NCI-H2081 treated with DMSO at 0.1 percent for 48 hours (cell line): ENCODE results near the gene PACSIN2.

ENCODE experiments used
- DNase-seq: peaks from one replicate; lab custom pipeline; 2025; lab: John Stamatoyannopoulos, UW

The PACSIN2 gene

DNA sequence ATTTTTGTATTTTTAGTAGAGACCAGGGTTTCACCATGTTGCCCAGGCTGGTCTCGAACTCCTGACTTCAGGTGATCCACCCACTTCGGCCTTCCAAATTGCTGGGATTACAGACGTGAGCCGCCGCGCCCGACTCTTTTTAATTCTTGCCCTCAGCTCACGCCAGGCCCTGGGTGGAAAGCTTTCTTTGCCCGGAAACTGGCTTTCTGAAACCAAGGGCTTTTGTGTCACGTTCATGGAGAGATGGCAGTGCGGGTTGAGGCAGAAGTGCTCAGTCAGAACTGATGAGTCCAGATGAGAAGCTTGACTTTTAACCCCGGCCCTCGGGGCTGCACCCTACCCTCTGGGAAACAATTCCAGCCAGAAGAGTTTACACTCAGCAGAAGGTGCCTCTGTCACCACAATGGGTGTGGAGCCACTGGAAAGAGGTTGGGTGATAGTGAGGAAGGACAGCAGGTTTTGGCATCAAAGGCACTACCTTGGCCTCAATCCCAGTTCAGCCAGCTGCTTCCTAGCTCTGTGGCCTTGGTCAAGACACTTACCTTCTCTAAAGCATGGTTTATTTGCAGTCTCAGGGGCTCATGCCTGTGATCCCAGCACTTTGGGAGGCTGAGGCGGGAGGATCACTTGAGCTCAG, 157.0 kb downstream of the PACSIN2 start:
- no peak for DNase-seq

GRCh38 chr22:42856865-42857704, 157.9 kb downstream of the PACSIN2 start, which contains the start of gene ARFGAP3:
Gene ARFGAP3 (minus strand): TSS chr22:42857273. CDS start chr22:42857182, 91 bp downstream.
- no peak for DNase-seq

GRCh38 chr22:42856179-42856864, 158.6 kb downstream of the PACSIN2 start:
- DNase-seq, result no peak

GRCh38 chr22:42855721-42856120, 159.2 kb downstream of the PACSIN2 start:
- no peak for DNase-seq

DNA sequence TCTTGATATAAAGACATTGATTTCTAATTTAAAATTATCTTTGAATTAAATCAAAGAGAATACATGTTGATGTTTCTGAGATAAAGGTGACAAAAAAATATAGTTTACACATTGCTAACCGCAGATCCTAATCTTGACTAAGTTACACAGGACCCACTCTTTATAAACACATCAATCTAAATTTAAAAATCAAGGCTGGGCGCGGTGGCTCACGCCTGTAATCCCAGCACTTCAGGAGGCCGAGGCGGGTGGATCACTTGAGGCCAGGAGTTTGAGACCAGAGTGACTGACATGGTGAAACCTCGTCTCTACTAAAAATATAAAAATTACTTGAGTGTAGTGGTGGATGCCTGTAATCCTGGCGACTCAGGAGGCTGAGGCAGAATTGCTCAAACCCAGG, 159.7 kb downstream of the PACSIN2 start:
- DNase-seq, result no peak

- no peak for DNase-seq
Observed at GRCh38 chr22:42848941-42849550, 165.9 kb downstream of the PACSIN2 start.

- DNase-seq, result no peak
Observed at GRCh38 chr22:42847110-42847509, 167.8 kb downstream of the PACSIN2 start.

- no peak for DNase-seq
Observed at GRCh38 chr22:42844756-42845155, 170.2 kb downstream of the PACSIN2 start.

GRCh38 chr22:42842658-42843370, 172.1 kb downstream of the PACSIN2 start:
- no peak for DNase-seq

- no peak for DNase-seq
Observed at GRCh38 chr22:42841444-42841843, 173.5 kb downstream of the PACSIN2 start.

DNA sequence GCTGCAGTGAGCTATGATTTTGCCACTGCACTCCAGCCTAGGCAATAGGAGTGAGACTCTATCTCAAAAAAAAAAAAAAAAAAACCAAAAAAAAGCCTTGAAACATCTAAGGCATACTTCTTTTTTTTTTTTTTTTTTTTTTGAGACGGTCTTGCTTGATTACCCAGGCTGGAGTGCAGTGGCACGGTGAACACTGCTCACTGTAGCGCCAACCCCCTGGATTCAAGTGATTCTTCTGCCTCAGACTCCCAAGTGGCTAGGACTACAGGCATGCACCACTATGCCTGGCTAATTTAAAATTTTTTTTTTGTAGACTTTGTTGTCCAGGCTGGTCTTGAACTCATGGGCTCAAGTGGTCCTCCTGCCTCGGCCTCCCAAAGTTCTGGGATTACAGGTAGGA, 177.4 kb downstream of the PACSIN2 start:
- no peak for DNase-seq

GRCh38 chr22:42836026-42836425, 178.9 kb downstream of the PACSIN2 start:
- no peak for DNase-seq

- DNase-seq, result no peak
Observed at GRCh38 chr22:42834177-42834949, 180.6 kb downstream of the PACSIN2 start.

DNA sequence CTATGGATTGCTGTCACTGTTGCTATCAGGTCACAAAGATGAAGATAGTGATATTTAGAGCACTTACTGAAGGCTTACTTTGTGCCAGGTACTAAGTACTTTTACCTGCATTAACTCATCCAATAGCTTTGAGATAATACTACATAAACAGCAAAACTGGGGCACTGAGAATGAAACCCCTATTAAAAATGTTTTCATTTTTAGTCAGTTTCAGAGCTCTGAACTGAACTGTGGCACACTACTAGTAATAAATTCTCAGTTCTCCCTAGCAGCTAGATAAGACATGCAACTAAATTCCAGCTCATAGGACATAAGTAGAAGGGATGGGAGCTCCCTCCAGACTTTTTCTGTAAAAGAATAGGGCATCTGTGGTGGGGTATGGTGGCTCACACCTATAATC, 181.8 kb downstream of the PACSIN2 start:
- no peak for DNase-seq

GRCh38 chr22:42831712-42832111, 183.2 kb downstream of the PACSIN2 start:
- no peak for DNase-seq

DNA sequence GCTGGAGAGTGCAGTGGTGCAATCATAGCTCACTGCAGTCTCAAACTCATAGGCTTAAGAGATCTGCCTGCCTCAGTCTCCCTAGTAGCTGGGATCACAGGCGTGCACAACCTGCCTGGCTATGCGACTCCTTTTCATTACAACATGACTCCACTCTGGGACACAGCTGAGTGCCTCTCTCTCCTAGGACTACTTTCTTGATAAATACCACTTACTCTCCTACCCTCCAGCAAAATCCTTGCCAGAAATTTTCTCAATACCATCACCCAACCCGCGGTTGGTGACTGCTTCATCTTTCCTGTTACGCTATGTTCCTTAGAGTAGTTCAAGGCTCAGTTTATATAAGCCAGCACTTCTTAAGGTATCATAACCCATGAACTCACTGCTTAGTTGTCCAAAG, 184.8 kb downstream of the PACSIN2 start:
- no peak for DNase-seq

GRCh38 chr22:42829302-42829701, 185.6 kb downstream of the PACSIN2 start:
- DNase-seq, result no peak

- DNase-seq, result no peak
Observed at GRCh38 chr22:42825796-42826195, 189.2 kb downstream of the PACSIN2 start.

GRCh38 chr22:42821386-42821785, 193.6 kb downstream of the PACSIN2 start:
- DNase-seq, result no peak

DNA sequence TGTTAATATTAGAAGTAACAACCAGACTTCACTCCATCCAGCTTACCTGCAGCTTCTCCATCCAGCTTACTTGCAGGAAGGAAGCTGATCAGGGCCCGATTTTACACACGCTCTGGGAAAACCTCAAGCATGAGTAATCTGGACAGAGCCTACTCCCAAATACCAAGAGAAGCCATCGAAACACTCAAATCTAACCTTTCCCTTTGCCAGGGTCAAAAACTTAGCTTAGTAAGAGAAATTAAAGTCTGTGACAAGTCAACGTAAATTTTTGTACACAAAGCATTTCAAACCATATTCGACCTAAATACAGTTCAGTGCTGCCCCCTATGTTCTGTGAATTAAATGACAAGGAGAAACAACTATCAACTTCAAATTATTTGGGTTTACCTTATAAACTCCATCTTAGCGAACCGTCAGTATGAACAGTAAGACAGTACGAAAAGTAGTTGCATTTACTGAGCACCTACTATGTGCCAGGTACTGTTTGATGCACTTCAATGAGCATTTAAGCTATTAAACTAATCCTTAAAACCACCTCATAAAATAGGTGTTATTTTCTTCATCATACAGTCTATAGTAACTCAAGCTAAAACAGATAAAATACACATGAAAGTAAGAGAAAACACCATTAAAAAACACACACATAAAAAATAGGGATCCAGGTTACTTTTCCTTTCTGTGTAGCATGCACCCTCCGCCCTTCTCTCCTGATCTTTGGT, 194.7 kb downstream of the PACSIN2 start:
- DNase-seq, result no peak
